Spleen (tissue), 11 donors: ENCODE results near the gene PNMA1. TPM values are rescaled to one million over a fixed set of nuclear protein-coding genes. Genes with fewer than 3 reads are reported as not detected.

Experiments used
- DNase-seq: peaks from one replicate; pipeline ENCODE4 v3.0.0-alpha.2; 2020
- H3K27ac ChIP-seq, 8 donors: fragments of 200-600 bp; sonication (generic) in 7 of 8; 1 replicate in 4 of 8; 2 replicates in 4 of 8; pipeline versions ENCODE4 v1.5.0 to v1.8.0; 2016 to 2021; ENCODE audit warnings: inconsistent platforms in 4 of 8, mild to moderate bottlenecking in 4 of 8, moderate library complexity in 1 of 8
- H3K27me3 ChIP-seq, 7 donors: fragments of 200-600 bp; sonication (generic) in 6 of 7; replicated peaks in 1 of 7; 1 replicate in 4 of 7; 2 replicates in 3 of 7; pipeline versions ENCODE4 v1.5.0 to v1.8.0; 2016 to 2021; ENCODE audit warnings: inconsistent platforms in 3 of 7, mild to moderate bottlenecking in 1 of 7
- H3K36me3 ChIP-seq, 6 donors: fragments of 200-600 bp; sonication (generic) in 5 of 6; 1 replicate in 4 of 6; 2 replicates in 2 of 6; pipeline versions ENCODE4 v1.5.0 to v1.8.0; 2016 to 2021; ENCODE audit warnings: inconsistent platforms in 2 of 6
- H3K4me1 ChIP-seq, 6 donors: fragments of 200-600 bp; sonication (generic) in 5 of 6; 1 replicate in 3 of 6; 2 replicates in 3 of 6; pipeline versions ENCODE4 v1.5.0 to v1.8.0; 2016 to 2021; ENCODE audit warnings: inconsistent platforms in 3 of 6
- H3K4me3 ChIP-seq, 8 donors: fragments of 200-600 bp; sonication (generic) in 7 of 8; 1 replicate in 4 of 8; 2 replicates in 4 of 8; pipeline versions ENCODE4 v1.5.0 to v1.8.0; 2016 to 2021; ENCODE audit warnings: inconsistent platforms in 4 of 8, mild to moderate bottlenecking in 4 of 8, moderate library complexity in 2 of 8
- H3K9me3 ChIP-seq, 8 donors: fragments of 200-600 bp; sonication (generic) in 7 of 8; 1 replicate in 4 of 8; 2 replicates in 4 of 8; pipeline versions ENCODE4 v1.5.0 to v1.8.0; 2016 to 2021; ENCODE audit warnings: inconsistent platforms in 4 of 8
- CTCF ChIP-seq, 11 experiments: fragments of 200-600 bp in 7 of 11; fragments of 450-650 bp in 4 of 11; sonication (generic) in 4 of 11; IDR thresholded peaks in 8 of 11; conservative IDR thresholded peaks in 3 of 11; 1 replicate in 7 of 11; 2 replicates in 4 of 11; pipeline versions ENCODE4 v1.4.0 to v1.8.0; 2016 to 2021; ENCODE audit warnings: antibody characterized with exemption in 11 of 11, inconsistent platforms in 4 of 11, mild to moderate bottlenecking in 1 of 11
- POLR2A ChIP-seq, 3 donors: fragments of 450-650 bp; IDR thresholded peaks; one replicate each; pipeline ENCODE4 v1.5.1; 2017; ENCODE audit warnings: antibody characterized with exemption in 3 of 3, mild to moderate bottlenecking in 1 of 3
- POLR2AphosphoS5 ChIP-seq, 3 donors: sonication (generic); formaldehyde crosslinking; IDR thresholded peaks; one replicate each; pipeline ENCODE4 v1.5.1; 2017; ENCODE audit warnings: antibody characterized with exemption in 3 of 3
- WGBS, 5 donors: extraction: QIAGEN DNeasy Blood & Tissue Kit in 3 of 5; methylation state at CpG; one replicate each; pipeline versions ENCODE4 v1.1.5 to v1.1.7; 2013 to 2018; 5-methylcytosine and 5-hydroxymethylcytosine counted together
- intact Hi-C: fragments of 100-400 bp; cut with DNase I; formaldehyde crosslinking; loops from one replicate; pipeline ENCODE4 v1.15.0; 2023; ENCODE audit warnings: low total_unique reads
- polyA plus RNA-seq, 3 donors: library from polyadenylated mRNA; stranded (reverse); fragments of 200-250 nt; gene quantifications; one replicate each; pipeline ENCODE4 v1.2.1, GENCODE V29; 2013
- total RNA-seq, 7 donors: library from RNA; depleted of rRNA in 3 of 7; stranded (reverse); fragments of >200 nt in 3 of 7; fragmentation: NEBNext Ultra II Directional in 4 of 7; extraction: Animal tissue kit (Norgen Biotek cat#: 25700) in 4 of 7; gene quantifications; one replicate each; pipeline versions ENCODE4 v1.1.0 to v1.2.1, GENCODE V29; 2016 to 2021
- donor health status: healthy with polysubstance abuse.
- donor health status: DM: no; HTN: no; CAD: no; lungs with moderate emphysema.
- donor health status: DM: no; HTN: no; CAD: no.
- donor health status: Bipolar disorder and iron deficiency.
- donor health status: healthy.
- donor health status: DM: no; HTN: no; CAD: no.
- donor health status: DM: yes; HTN: yes; CAD: no.

The PNMA1 gene
- total and polyA plus RNA-seq, 10 donors: 13.1 to 31.8 (median 22.2) TPM

- Histone ChIP-seq H3K4me1 (peaks cover 9 to 50% (median 26%) of the 10 kb centered on the region in 6 donors), H3K27ac (peak overlapping the region in 2 of 8 donors; percentile 45 to 74), H3K27me3 (no peaks in the 10 kb centered on the region), H3K9me3 (no peaks in the 10 kb centered on the region), H3K36me3 (peaks cover 4 to 96% (median 88%) of the 10 kb centered on the region in 6 donors), H3K4me3 (no peak overlapping the region)
- TF ChIP-seq POLR2A (IDR thresholded peaks at IDR 0.05): no peak
- no peak for TF ChIP-seq CTCF (IDR thresholded peaks at IDR 0.05 in 8 of 11, conservative IDR thresholded peaks at IDR 0.05 in 3 of 11)
- peak in 1 of 3 donors; percentile 36 for TF ChIP-seq POLR2AphosphoS5 (IDR thresholded peaks at IDR 0.05)
- DNase-seq: no peak
- intact Hi-C loops: no loop called here
- 83 to 96% (median 91%) methylated on average over 8 of the region's 8 CpGs for WGBS, 5 donors
Observed at GRCh38 chr14:73719791-73720190, 5.6 kb upstream of the PNMA1 start.

GRCh38 chr14:73719361-73719760, 5.2 kb upstream of the PNMA1 start:
- TF ChIP-seq POLR2A (IDR thresholded peaks at IDR 0.05): no peak
- no peak for TF ChIP-seq CTCF (IDR thresholded peaks at IDR 0.05 in 8 of 11, conservative IDR thresholded peaks at IDR 0.05 in 3 of 11)
- TF ChIP-seq POLR2AphosphoS5 (IDR thresholded peaks at IDR 0.05): no peak
- no peak overlapping the region for H3K4me3 ChIP-seq
- WGBS, 5 donors: 89 to 95% (median 92%) methylated on average over 13 of the region's 13 CpGs
- DNase-seq: no peak
- intact Hi-C loops: no loop called here
- H3K36me3 ChIP-seq: peaks cover 4 to 92% (median 86%) of the 10 kb centered on the region in 6 donors
- no peaks in the 10 kb centered on the region for H3K27me3 ChIP-seq
- H3K9me3 ChIP-seq: no peaks in the 10 kb centered on the region
- H3K27ac ChIP-seq: peak overlapping the region in 5 of 8 donors; percentile 45 to 74 (median 62)
- peaks cover 6 to 50% (median 26%) of the 10 kb centered on the region in 6 donors for H3K4me1 ChIP-seq

- peak overlapping the region in 6 of 8 donors; percentile 41 to 74 (median 61) for H3K27ac ChIP-seq
- DNase-seq: peak; percentile 72
- peak overlapping the region in 3 of 8 donors; percentile 3 to 30 (median 13) for H3K4me3 ChIP-seq
- H3K9me3 ChIP-seq: no peaks in the 10 kb centered on the region
- H3K36me3 ChIP-seq: peaks cover 4 to 85% (median 79%) of the 10 kb centered on the region in 6 donors
- TF ChIP-seq POLR2AphosphoS5 (IDR thresholded peaks at IDR 0.05) (peak in 2 of 3 donors; percentile 41 to 46), CTCF (IDR thresholded peaks at IDR 0.05 in 8 of 11, conservative IDR thresholded peaks at IDR 0.05 in 3 of 11) (no peak), POLR2A (IDR thresholded peaks at IDR 0.05) (no peak)
- intact Hi-C loops: no loop called here
- WGBS, 5 donors: 72 to 88% (median 84%) methylated on average over 46 to 55 of the region's 55 CpGs
- peaks cover 0 to 46% (median 21%) of the 10 kb centered on the region in 6 donors for H3K4me1 ChIP-seq
- peaks cover 0 to under 1% (median 0%) of the 10 kb centered on the region in 7 donors for H3K27me3 ChIP-seq
Observed at GRCh38 chr14:73718418-73719251, 4.5 kb upstream of the PNMA1 start.
